LNCAP (cell line): Measurements from ENCODE around the gene CYB5R4.

Experiments
- TF ChIP-seq, protein P1 (sequence below): fragments of 450-650 bp; IDR thresholded peaks from 2 replicates; pipeline ENCODE4 v1.5.1; 2017; ENCODE audit warnings: mild to moderate bottlenecking

CYB5R4 gene

DNA sequence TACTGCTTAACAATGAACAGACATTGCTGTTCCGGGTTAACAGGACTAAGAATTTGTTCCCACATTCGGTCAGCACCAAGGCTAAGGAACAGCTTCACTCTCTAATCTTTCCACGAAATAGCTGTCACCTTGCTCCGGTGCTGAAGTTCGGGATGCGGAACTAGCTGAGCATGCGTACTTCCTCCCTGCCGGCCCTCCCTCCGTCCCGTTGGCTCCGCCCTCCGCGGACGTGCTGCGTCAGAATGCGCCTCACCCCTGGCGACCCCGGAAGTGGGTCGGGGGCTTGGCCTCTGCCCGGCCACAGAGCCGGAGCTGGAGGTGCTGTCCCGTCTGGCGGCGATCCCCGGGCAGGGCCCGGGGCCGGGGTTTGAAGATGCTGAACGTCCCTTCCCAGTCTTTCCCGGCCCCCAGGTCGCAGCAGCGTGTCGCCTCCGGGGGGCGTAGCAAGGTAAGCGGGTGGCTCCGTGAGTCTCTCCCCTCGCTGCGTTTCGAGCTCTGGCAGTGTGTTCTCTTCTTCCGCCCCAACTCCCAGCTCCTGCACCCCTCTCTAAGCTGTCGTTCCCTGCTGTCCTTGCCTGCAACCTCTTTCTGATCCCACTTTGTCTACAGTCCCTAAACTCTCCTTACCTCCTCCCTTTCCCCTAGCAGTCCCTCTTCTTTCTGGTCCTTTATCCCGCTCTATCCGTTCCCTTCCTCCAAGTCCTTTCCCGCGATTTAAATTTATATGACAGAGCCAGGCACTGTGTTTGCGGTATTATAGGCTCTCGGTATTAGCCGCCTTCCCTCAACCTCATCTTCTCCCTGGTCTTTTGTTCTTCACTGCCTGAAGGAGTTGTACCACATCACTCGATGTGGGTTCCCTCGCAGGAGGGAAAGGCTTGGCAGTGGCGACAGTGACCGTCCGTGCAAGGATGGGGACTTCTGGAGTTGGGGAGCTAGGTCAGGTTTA lies at the start of gene CYB5R4:
Gene CYB5R4 (plus strand): TSS at position 280 of the 949 bp plus-strand sequence. CDS start 94 bp downstream, at position 374.
- TF ChIP-seq, protein P1, sequence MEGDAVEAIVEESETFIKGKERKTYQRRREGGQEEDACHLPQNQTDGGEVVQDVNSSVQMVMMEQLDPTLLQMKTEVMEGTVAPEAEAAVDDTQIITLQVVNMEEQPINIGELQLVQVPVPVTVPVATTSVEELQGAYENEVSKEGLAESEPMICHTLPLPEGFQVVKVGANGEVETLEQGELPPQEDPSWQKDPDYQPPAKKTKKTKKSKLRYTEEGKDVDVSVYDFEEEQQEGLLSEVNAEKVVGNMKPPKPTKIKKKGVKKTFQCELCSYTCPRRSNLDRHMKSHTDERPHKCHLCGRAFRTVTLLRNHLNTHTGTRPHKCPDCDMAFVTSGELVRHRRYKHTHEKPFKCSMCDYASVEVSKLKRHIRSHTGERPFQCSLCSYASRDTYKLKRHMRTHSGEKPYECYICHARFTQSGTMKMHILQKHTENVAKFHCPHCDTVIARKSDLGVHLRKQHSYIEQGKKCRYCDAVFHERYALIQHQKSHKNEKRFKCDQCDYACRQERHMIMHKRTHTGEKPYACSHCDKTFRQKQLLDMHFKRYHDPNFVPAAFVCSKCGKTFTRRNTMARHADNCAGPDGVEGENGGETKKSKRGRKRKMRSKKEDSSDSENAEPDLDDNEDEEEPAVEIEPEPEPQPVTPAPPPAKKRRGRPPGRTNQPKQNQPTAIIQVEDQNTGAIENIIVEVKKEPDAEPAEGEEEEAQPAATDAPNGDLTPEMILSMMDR = no peak; the same call in 1 of the 2 replicates

DNA sequence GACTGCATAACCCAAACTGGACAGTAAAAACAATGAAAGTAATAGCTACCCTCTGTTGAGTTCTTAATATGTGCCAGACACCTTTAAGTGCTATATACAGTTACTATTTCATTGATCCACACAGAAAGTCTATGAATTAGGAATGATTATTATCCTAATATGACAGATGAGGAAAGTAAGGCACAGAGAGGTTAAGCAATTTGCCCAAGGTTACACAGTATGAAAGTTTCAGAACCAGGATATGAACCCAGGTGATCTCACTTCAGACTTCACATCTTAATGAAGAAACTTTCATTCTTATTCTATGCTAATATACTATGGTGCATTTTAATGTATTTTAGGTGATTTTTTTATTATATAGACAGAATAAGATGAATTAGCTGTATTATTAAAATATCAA lies 46.9 kb upstream of the CYB5R4 start:
- TF ChIP-seq, protein P1 = no peak

- TF ChIP-seq, protein P1 = no peak
These were observed 43.7 kb upstream of the CYB5R4 start for GRCh38 chr6:83815631-83816272.

GRCh38 chr6:83822629-83823169 lies 36.8 kb upstream of the CYB5R4 start:
- TF ChIP-seq, protein P1 = no peak

- TF ChIP-seq, protein P1 = no peak
These were observed 35.1 kb upstream of the CYB5R4 start for GRCh38 chr6:83824388-83824801.

DNA sequence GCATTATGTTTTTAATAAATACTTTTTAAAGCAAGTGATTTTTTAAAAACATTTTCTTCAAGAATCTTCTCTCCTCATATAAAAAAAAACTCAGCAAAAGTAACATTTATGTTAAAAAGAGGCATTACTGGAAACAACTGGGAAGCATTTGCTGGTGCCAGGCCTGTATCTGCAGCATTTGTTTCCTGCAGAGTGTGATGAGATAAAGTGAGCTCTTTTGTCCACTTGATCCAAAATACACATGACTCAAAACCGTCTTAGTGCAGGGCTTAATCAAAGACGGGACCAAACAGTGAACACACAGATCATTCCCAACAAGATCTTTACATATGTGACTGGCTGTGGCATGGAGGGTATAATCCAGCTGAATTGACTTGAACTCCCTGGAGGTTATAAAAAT lies 34.7 kb upstream of the CYB5R4 start:
- TF ChIP-seq, protein P1 = no peak

GRCh38 chr6:83827050-83827449 lies 32.4 kb upstream of the CYB5R4 start:
- TF ChIP-seq, protein P1 = no peak
